GM18519 (cell line): ENCODE data around the gene ONECUT1.

ENCODE experiments used
- ATAC-seq: cut with Tn5 transposase; IDR thresholded peaks from one replicate; pipeline ENCODE4 v1.9.1; 2021; ENCODE audit warnings: mild to moderate bottlenecking, moderate library complexity; ENCODE audit not compliant: unreplicated experiment, low FRiP score

The ONECUT1 gene

GRCh38 chr15:52734329-52734728 is 55.8 kb downstream of the ONECUT1 start:
- no peak for ATAC-seq

GRCh38 chr15:52733696-52734255 is 56.4 kb downstream of the ONECUT1 start:
- no peak for ATAC-seq

- no peak for ATAC-seq
Observed at GRCh38 chr15:52733088-52733487, 57.0 kb downstream of the ONECUT1 start.

- ATAC-seq: no peak
Observed at GRCh38 chr15:52732551-52732950, 57.6 kb downstream of the ONECUT1 start.

GRCh38 chr15:52731732-52732470 is 58.2 kb downstream of the ONECUT1 start:
- no peak for ATAC-seq

GRCh38 chr15:52731004-52731403 is 59.1 kb downstream of the ONECUT1 start:
- ATAC-seq: no peak

- no peak for ATAC-seq
Observed at GRCh38 chr15:52730594-52730993, 59.5 kb downstream of the ONECUT1 start.

- ATAC-seq: peak; percentile 70
Observed at GRCh38 chr15:52730173-52730572, 60.0 kb downstream of the ONECUT1 start.

GRCh38 chr15:52728899-52729298 is 61.2 kb downstream of the ONECUT1 start:
- no peak for ATAC-seq

- ATAC-seq: no peak
Observed at GRCh38 chr15:52727815-52728214, 62.3 kb downstream of the ONECUT1 start.

- ATAC-seq: no peak
Observed at GRCh38 chr15:52726195-52726594, 63.9 kb downstream of the ONECUT1 start.

- no peak for ATAC-seq
Observed at GRCh38 chr15:52718551-52718950, 71.6 kb downstream of the ONECUT1 start.

GRCh38 chr15:52717924-52718323 is 72.2 kb downstream of the ONECUT1 start:
- ATAC-seq: no peak

GRCh38 chr15:52717481-52717880 is 72.7 kb downstream of the ONECUT1 start:
- no peak for ATAC-seq

- ATAC-seq: no peak
Observed at GRCh38 chr15:52716536-52716935, 73.6 kb downstream of the ONECUT1 start.

- ATAC-seq: no peak
Observed at GRCh38 chr15:52715411-52715810, 74.7 kb downstream of the ONECUT1 start.

- no peak for ATAC-seq
Observed at GRCh38 chr15:52714968-52715367, 75.2 kb downstream of the ONECUT1 start.

GRCh38 chr15:52710708-52711389 is 79.3 kb downstream of the ONECUT1 start:
- no peak for ATAC-seq

GRCh38 chr15:52710050-52710707 is 80.0 kb downstream of the ONECUT1 start:
- ATAC-seq: peak; percentile 20

GRCh38 chr15:52709187-52709981 is 80.8 kb downstream of the ONECUT1 start:
- ATAC-seq: peak; percentile 78
